ENCODE results near the gene VARS2.

GRCh38 chr6:30894381-30894780 lies 19.7 kb upstream of the VARS2 start:
- TF ChIP-seq CTCF (IDR thresholded peaks at IDR 0.05 in 4 of 5, conservative IDR thresholded peaks at IDR 0.05 in 1 of 5) (no peak), POLR2A (IDR thresholded peaks at IDR 0.05) (no peak)

Data from gastrocnemius medialis (tissue), 4 donors.